ENCODE results near the gene ENTR1. TPM values are rescaled to one million over a fixed set of nuclear protein-coding genes. Genes with fewer than 3 reads are reported as not detected.

ENTR1 gene
- total RNA-seq, 1 donor from 2014 or later = 60.4 TPM

DNA sequence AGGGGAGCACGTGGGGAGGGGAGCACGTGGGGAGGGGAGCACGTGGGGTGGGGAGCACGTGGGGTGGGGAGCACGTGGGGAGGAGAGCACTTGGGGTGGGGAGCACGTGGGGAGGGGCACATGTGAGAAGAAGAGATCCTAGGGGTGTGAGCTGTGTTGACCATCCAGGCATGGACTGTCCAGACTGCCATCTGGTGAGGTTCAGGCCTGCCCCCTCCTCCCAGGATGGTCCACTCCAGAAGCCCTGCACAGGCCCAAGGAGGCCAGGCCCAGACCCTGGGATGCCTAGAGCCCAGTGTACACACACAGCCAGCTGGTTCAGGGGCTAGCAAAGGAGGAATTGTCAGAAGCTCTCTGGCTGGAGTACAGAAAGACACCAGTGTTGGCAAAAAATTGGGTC, 12.8 kb downstream of the ENTR1 start:
- Histone ChIP-seq H3K36me3 (peaks cover 0 to 53% of the 10 kb centered on the region in 2 donors), H3K9me3 (no peaks in the 10 kb centered on the region), H3K27ac (no peak overlapping the region), H3K4me1 (peaks cover 21% of the 10 kb centered on the region), H3K27me3 (no peaks in the 10 kb centered on the region), H3K4me3 (no peak overlapping the region)
- DNase-seq (ENCODE audit: extremely low spot score in 2 of 2) = no peak
- TF ChIP-seq, protein P1, sequence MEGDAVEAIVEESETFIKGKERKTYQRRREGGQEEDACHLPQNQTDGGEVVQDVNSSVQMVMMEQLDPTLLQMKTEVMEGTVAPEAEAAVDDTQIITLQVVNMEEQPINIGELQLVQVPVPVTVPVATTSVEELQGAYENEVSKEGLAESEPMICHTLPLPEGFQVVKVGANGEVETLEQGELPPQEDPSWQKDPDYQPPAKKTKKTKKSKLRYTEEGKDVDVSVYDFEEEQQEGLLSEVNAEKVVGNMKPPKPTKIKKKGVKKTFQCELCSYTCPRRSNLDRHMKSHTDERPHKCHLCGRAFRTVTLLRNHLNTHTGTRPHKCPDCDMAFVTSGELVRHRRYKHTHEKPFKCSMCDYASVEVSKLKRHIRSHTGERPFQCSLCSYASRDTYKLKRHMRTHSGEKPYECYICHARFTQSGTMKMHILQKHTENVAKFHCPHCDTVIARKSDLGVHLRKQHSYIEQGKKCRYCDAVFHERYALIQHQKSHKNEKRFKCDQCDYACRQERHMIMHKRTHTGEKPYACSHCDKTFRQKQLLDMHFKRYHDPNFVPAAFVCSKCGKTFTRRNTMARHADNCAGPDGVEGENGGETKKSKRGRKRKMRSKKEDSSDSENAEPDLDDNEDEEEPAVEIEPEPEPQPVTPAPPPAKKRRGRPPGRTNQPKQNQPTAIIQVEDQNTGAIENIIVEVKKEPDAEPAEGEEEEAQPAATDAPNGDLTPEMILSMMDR (IDR thresholded peaks at IDR 0.05) = no peak
- no peak for TF ChIP-seq POLR2A (IDR thresholded peaks at IDR 0.05)
- no peak for TF ChIP-seq POLR2AphosphoS5 (IDR thresholded peaks at IDR 0.05; ENCODE audit: insufficient read depth in 1 of 2, low read depth in 1 of 2)
- intact Hi-C loops (cut with DNase I) = no loop called here

DNA sequence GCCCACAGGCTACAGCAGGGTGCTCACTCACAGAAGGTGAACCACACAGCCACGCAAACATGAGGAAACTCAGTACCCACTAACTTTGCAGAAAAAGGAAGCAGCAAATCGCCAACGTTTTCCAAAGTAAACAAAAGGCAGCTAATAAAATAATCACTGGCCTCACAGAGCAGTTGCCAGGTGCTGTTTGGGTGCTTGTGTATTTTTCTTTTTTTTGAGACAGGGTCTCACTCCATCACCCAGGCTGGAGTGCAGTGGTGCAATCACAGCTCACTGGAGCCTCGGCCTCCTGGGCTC, 14.2 kb downstream of the ENTR1 start:
- intact Hi-C loops (cut with DNase I) = no loop called here

DNA sequence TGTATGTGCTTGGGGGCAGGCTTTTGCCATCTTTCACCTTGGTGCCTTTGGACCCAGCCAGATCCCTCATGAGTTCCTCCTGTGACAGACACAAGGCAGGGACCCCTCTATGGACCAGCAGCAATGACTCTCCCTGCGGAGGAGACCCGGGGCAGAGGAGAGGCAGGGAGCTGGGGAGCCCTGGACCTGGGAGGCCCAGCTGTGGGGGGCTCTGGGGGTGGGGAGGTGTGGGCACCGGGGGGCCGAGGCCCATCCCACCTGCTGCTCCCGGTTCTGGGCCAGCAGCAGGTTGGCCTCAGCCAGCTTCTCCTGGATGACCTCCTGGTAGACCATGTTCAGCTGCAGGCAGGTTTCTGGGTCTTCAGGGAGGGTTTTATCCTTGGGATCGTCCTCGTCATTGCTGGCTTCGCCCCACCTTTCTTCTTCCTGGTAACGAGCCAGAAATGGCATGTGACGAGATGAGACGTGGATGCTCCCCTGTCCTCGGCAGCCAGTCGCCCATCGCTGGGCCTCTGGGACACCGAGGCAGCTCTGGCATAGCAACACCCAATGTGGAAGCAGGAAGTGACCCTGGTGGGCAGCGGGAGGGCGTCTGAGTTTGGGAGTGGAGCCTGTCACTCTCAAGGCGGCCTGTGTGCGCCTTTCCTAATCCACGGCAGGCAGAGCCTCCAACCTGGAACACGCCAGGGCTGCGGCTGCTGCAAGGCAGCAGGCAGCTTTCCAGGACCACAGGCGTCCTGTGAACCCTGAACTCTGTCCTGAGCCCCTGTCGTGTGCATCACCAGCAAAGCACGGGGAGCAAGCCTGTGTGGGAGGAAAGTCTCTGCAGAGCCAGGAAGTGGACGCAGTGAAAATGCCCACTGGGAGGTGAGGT, 14.8 kb downstream of the ENTR1 start:
- TF ChIP-seq, protein P1 (IDR thresholded peaks at IDR 0.05) = no peak
- TF ChIP-seq POLR2AphosphoS5 (IDR thresholded peaks at IDR 0.05; ENCODE audit: insufficient read depth in 1 of 2, low read depth in 1 of 2) (no peak), POLR2A (IDR thresholded peaks at IDR 0.05) (no peak)
- DNase-seq (ENCODE audit: extremely low spot score in 2 of 2) = no peak
- intact Hi-C loops (cut with DNase I) = no loop called here
- H3K27ac ChIP-seq = no peak overlapping the region
- H3K36me3 ChIP-seq = peaks cover 0 to 72% of the 10 kb centered on the region in 2 donors
- H3K4me3 ChIP-seq = no peak overlapping the region
- no peaks in the 10 kb centered on the region for H3K27me3 ChIP-seq
- peaks cover 18% of the 10 kb centered on the region for H3K4me1 ChIP-seq
- H3K9me3 ChIP-seq = no peaks in the 10 kb centered on the region

More for the DNA sequence above, 14.2 kb downstream of the ENTR1 start:
- Histone ChIP-seq H3K4me1 (peaks cover 21% of the 10 kb centered on the region), H3K9me3 (no peaks in the 10 kb centered on the region), H3K27me3 (no peaks in the 10 kb centered on the region), H3K4me3 (no peak overlapping the region), H3K36me3 (peaks cover 0 to 68% of the 10 kb centered on the region in 2 donors), H3K27ac (no peak overlapping the region)
- TF ChIP-seq POLR2AphosphoS5 (IDR thresholded peaks at IDR 0.05; ENCODE audit: insufficient read depth in 1 of 2, low read depth in 1 of 2) (no peak), POLR2A (IDR thresholded peaks at IDR 0.05) (no peak)
- TF ChIP-seq, protein P1 (IDR thresholded peaks at IDR 0.05) = no peak
- no peak for DNase-seq (ENCODE audit: extremely low spot score in 2 of 2)

DNA sequence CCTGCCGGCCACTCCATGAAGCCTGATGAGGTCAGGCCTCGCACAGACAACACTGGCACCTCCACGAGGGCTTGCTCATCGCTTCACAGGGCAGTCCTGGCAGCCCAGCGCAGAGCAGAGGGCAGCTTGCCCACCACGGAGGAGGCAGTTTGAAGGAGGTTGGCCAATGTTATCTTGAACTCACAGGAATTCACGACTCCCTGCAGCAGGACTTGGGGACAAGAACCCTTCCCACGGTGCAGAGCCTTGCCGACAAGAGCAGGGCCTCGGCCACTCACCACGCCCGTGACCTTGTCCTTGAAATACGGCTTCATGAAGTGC, 15.4 kb downstream of the ENTR1 start:
- TF ChIP-seq, protein P1 (IDR thresholded peaks at IDR 0.05) = no peak
- TF ChIP-seq POLR2AphosphoS5 (IDR thresholded peaks at IDR 0.05; ENCODE audit: insufficient read depth in 1 of 2, low read depth in 1 of 2) (no peak), POLR2A (IDR thresholded peaks at IDR 0.05) (no peak)
- Histone ChIP-seq H3K4me3 (no peak overlapping the region), H3K9me3 (no peaks in the 10 kb centered on the region), H3K36me3 (peaks cover 0 to 73% of the 10 kb centered on the region in 2 donors), H3K27me3 (no peaks in the 10 kb centered on the region), H3K4me1 (peaks cover 13% of the 10 kb centered on the region), H3K27ac (no peak overlapping the region)
- DNase-seq (ENCODE audit: extremely low spot score in 2 of 2) = no peak
- intact Hi-C loops (cut with DNase I) = no loop called here

DNA sequence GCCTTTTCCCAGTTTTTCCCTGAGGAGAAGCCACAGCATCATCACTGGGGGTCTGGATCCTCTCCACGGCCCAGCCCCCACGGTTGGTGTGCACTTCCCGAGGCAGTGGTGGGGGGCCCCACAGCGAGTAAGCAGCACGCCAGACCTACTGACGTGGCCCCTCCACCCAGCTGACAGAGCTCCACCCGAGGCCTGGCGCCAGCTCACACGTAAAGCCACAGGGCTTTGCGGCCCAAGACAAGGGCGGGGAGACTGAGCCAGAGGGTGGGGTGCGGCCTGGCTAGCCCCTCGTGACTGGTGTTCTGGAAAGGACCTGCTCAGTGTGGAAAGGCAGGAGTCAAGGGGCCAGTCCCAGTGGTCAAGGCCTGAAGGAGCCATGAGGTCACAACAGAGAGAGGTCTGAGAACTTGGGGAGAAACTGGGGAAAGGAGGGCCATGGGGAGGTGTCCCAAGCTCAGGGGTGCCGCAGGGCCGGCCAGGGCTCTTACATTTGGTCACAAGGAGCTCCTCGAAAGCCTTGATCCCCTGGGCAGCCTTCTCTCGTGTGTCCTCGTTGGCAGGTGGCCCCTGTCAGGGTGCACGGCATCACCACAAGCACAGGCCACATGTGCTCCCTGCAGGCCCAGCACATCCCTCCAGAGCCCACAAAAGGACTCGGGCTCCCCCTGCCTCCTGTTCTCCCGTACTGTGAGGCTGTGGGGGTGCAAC, 15.9 kb downstream of the ENTR1 start:
- H3K36me3 ChIP-seq = peaks cover 0 to 78% of the 10 kb centered on the region in 2 donors
- H3K4me1 ChIP-seq = peaks cover 11% of the 10 kb centered on the region
- H3K9me3 ChIP-seq = no peaks in the 10 kb centered on the region
- no peaks in the 10 kb centered on the region for H3K27me3 ChIP-seq
- no peak for DNase-seq (ENCODE audit: extremely low spot score in 2 of 2)
- H3K4me3 ChIP-seq = no peak overlapping the region
- TF ChIP-seq, protein P1 (IDR thresholded peaks at IDR 0.05) = no peak
- no peak for TF ChIP-seq POLR2A (IDR thresholded peaks at IDR 0.05)
- TF ChIP-seq POLR2AphosphoS5 (IDR thresholded peaks at IDR 0.05; ENCODE audit: insufficient read depth in 1 of 2, low read depth in 1 of 2) = no peak
- intact Hi-C loops (cut with DNase I) = no loop called here
- H3K27ac ChIP-seq = no peak overlapping the region

Measured in vagina (tissue), 2 donors.